Endothelial cell of umbilical vein (primary cell): ENCODE data around the gene TTC3.

Experiments used
- EZH2 ChIP-seq: IDR thresholded peaks from 2 replicates; pipeline ENCODE4 v1.6.1; 2012; ENCODE audit warnings: borderline replicate concordance, low read depth, mild to moderate bottlenecking, moderate library complexity, low read length, inconsistent platforms; ENCODE audit not compliant: severe bottlenecking
- POLR2A ChIP-seq: IDR thresholded peaks from 2 replicates; pipeline ENCODE4 v1.6.1; 2012; ENCODE audit warnings: low read depth, mild to moderate bottlenecking, control low read depth, low read length
- POLR2AphosphoS5 ChIP-seq: IDR thresholded peaks from 2 replicates; pipeline ENCODE4 v1.6.1; 2012; ENCODE audit warnings: low read depth, mild to moderate bottlenecking, control low read depth, low read length, moderate library complexity; ENCODE audit not compliant: insufficient read depth
- TF ChIP-seq, protein P1 (sequence below), 2 donors: IDR thresholded peaks; 1 replicate in 1 of 2; 2 replicates in 1 of 2; pipeline ENCODE4 v1.5.1; 2011; ENCODE audit warnings: low read length in 2 of 2, mild to moderate bottlenecking in 2 of 2, moderate library complexity in 2 of 2, control low read depth in 1 of 2, inconsistent platforms in 1 of 2, low read depth in 1 of 2; ENCODE audit not compliant: insufficient read depth in 1 of 2; ENCODE audit errors: extremely low read depth in 1 of 2
- TF ChIP-seq, protein P2 (sequence below): IDR thresholded peaks from 2 replicates; pipeline ENCODE4 v1.6.1; 2011; ENCODE audit not compliant: insufficient read depth, insufficient read length

DNA sequence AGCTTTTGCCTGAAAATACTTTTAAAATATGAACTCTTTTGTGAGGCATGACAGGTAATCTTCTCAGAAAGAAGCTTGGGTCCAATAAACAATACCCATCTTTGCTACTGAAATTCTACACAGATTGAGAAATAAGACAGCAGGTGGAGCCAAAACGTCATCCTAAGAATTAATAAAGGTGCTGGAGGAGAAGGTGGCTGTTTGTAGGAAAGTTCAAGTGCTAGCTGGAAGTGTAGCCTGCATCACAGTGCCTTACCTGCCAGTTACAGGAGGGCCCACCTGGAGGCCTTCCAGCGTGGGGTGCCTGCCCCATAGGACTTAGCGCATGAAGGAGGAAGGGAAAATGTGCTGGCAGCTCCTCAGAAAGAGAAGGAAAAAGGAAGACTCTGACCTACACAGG is 93.7 kb downstream of the TTC3 start:
- TF ChIP-seq, protein P1, sequence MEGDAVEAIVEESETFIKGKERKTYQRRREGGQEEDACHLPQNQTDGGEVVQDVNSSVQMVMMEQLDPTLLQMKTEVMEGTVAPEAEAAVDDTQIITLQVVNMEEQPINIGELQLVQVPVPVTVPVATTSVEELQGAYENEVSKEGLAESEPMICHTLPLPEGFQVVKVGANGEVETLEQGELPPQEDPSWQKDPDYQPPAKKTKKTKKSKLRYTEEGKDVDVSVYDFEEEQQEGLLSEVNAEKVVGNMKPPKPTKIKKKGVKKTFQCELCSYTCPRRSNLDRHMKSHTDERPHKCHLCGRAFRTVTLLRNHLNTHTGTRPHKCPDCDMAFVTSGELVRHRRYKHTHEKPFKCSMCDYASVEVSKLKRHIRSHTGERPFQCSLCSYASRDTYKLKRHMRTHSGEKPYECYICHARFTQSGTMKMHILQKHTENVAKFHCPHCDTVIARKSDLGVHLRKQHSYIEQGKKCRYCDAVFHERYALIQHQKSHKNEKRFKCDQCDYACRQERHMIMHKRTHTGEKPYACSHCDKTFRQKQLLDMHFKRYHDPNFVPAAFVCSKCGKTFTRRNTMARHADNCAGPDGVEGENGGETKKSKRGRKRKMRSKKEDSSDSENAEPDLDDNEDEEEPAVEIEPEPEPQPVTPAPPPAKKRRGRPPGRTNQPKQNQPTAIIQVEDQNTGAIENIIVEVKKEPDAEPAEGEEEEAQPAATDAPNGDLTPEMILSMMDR (IDR thresholded peaks at IDR 0.05; ENCODE audit: extremely low read depth in 1 of 2, insufficient read depth in 1 of 2, low read depth in 1 of 2, low read length in 2 of 2) = no peak
- TF ChIP-seq POLR2A = no peak
- TF ChIP-seq POLR2AphosphoS5 = no peak
- no peak for TF ChIP-seq EZH2
- TF ChIP-seq, protein P2, sequence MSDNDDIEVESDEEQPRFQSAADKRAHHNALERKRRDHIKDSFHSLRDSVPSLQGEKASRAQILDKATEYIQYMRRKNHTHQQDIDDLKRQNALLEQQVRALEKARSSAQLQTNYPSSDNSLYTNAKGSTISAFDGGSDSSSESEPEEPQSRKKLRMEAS = no peak
